ENCODE measurements around the gene BUD23. TPM values are rescaled to one million over a fixed set of nuclear protein-coding genes. Genes with fewer than 3 reads are reported as not detected.

The BUD23 gene
- total and polyA plus RNA-seq, 9 of the 15 experiments (the other 6 are each of a cell fraction or from before 2014, with no cell fraction given), result 79.5 to 270 (median 150) TPM

DNA sequence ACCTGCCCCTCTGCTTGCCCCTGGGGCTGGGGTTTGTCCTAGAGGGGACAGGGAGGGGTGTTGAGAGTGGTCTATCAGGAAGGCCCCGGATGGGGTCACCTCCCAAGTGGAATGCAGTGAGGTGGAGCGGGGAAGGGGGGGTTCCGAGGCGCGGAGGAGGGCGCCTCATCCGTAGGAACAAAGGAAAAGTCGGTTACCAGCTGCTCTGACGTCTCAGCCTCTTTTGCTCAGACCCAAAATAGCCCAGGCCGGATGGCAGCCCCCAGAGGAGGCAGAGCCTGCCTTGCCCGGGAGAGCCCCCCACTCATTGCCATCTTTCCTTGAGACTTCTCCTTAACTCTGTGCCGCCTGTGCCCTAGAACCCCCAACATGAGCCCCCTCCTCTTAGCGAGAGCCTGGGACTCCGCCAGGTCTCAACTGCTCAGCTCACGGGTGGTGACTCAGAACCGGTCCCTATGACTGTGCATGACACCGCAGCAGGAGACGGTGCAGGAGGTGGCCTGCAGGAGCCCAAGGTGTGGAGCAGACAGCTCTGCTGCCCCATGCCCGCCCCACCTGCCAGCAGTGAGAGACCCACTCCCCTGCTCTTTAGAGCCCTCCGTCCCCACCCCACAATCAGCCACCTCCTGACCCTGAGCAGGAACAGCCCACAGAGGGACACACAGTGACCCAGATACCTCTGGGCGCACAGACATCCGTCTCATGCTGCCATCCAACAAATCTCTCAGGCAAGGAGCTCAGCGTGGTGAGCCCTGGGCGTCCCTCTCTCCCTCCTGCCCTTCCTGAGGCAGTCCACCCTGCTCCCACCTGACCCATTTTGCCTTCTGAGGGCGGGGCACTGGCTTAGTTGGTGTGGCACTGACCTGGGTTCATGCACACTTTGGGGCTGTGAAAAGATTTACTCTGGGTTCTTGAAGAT, 23.0 kb downstream of the BUD23 start (continued):
- TF ChIP-seq, protein P1, sequence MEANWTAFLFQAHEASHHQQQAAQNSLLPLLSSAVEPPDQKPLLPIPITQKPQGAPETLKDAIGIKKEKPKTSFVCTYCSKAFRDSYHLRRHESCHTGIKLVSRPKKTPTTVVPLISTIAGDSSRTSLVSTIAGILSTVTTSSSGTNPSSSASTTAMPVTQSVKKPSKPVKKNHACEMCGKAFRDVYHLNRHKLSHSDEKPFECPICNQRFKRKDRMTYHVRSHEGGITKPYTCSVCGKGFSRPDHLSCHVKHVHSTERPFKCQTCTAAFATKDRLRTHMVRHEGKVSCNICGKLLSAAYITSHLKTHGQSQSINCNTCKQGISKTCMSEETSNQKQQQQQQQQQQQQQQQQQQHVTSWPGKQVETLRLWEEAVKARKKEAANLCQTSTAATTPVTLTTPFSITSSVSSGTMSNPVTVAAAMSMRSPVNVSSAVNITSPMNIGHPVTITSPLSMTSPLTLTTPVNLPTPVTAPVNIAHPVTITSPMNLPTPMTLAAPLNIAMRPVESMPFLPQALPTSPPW (CRISPR knock-in tag; IDR thresholded peaks at IDR 0.05), result no peak
- TF ChIP-seq C11orf30 (IDR thresholded peaks at IDR 0.05; ENCODE audit: low read depth), result peak; percentile 82
- TF ChIP-seq ZNF778 (CRISPR knock-in tag; IDR thresholded peaks at IDR 0.05), result no peak
- TF ChIP-seq, protein P2, sequence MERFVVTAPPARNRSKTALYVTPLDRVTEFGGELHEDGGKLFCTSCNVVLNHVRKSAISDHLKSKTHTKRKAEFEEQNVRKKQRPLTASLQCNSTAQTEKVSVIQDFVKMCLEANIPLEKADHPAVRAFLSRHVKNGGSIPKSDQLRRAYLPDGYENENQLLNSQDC (CRISPR knock-in tag; IDR thresholded peaks at IDR 0.05), result no peak
- TF ChIP-seq, protein P3, sequence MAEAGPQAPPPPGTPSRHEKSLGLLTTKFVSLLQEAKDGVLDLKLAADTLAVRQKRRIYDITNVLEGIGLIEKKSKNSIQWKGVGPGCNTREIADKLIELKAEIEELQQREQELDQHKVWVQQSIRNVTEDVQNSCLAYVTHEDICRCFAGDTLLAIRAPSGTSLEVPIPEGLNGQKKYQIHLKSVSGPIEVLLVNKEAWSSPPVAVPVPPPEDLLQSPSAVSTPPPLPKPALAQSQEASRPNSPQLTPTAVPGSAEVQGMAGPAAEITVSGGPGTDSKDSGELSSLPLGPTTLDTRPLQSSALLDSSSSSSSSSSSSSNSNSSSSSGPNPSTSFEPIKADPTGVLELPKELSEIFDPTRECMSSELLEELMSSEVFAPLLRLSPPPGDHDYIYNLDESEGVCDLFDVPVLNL (CRISPR knock-in tag; IDR thresholded peaks at IDR 0.05; ENCODE audit: low read depth), result no peak
- peak; percentile 95 for TF ChIP-seq FOSL1 (tag; conservative IDR thresholded peaks at IDR 0.05)
- TF ChIP-seq SNRNP70 (optimal IDR thresholded peaks at IDR 0.05; ENCODE audit: low read depth, low read length), result no peak
- TF ChIP-seq SMARCE1 (IDR thresholded peaks at IDR 0.05), result peak; percentile 66
- no peak for TF ChIP-seq TCF7L2 (IDR thresholded peaks at IDR 0.05; ENCODE audit: low read depth, low read length)
- TF ChIP-seq NEUROD1 (IDR thresholded peaks at IDR 0.05; ENCODE audit: borderline replicate concordance, low read depth, low read length, partially characterized antibody), result no peak
- TF ChIP-seq PHF8 (IDR thresholded peaks at IDR 0.05; ENCODE audit: borderline replicate concordance, low read length), result no peak
- TF ChIP-seq RBM39 (optimal IDR thresholded peaks at IDR 0.05; ENCODE audit: low read depth, low read length), result no peak
- no peak for TF ChIP-seq HNRNPLL (IDR thresholded peaks at IDR 0.05; ENCODE audit: low read depth, low read length, poor library complexity, severe bottlenecking)
- peak; percentile 58; the same call in 1 of the 2 replicates for TF ChIP-seq ZEB2 (IDR thresholded peaks at IDR 0.05)
- TF ChIP-seq, protein P4, sequence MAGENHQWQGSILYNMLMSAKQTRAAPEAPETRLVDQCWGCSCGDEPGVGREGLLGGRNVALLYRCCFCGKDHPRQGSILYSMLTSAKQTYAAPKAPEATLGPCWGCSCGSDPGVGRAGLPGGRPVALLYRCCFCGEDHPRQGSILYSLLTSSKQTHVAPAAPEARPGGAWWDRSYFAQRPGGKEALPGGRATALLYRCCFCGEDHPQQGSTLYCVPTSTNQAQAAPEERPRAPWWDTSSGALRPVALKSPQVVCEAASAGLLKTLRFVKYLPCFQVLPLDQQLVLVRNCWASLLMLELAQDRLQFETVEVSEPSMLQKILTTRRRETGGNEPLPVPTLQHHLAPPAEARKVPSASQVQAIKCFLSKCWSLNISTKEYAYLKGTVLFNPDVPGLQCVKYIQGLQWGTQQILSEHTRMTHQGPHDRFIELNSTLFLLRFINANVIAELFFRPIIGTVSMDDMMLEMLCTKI (IDR thresholded peaks at IDR 0.05; ENCODE audit: partially characterized antibody), result no peak
- TF ChIP-seq, protein P5, sequence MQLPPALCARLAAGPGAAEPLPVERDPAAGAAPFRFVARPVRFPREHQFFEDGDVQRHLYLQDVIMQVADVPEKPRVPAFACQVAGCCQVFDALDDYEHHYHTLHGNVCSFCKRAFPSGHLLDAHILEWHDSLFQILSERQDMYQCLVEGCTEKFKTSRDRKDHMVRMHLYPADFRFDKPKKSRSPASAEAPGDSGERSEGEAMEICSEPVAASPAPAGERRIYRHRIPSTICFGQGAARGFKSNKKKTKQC (CRISPR knock-in tag; IDR thresholded peaks at IDR 0.05), result peak; percentile 42; the same call in 1 of the 2 replicates
- no peak for TF ChIP-seq CCNT2 (IDR thresholded peaks at IDR 0.05; ENCODE audit: borderline replicate concordance, extremely low read depth, insufficient read length, low read depth, low read length)
- TF ChIP-seq TGIF2 (CRISPR knock-in tag; IDR thresholded peaks at IDR 0.05), result no peak
- 0 out of 4 replicates have a peak, but pooled peaks of 1 of the 2 experiments have one; percentile 18 for TF ChIP-seq TRIM24 (IDR thresholded peaks at IDR 0.05)
- TF ChIP-seq PHTF2 (CRISPR knock-in tag; IDR thresholded peaks at IDR 0.05), result no peak
- no peak for TF ChIP-seq HNRNPUL1 (IDR thresholded peaks at IDR 0.05; ENCODE audit: low read length)
- TF ChIP-seq ZNF282 (CRISPR knock-in tag; IDR thresholded peaks at IDR 0.05), result no peak
- TF ChIP-seq DACH1 (IDR thresholded peaks at IDR 0.05; ENCODE audit: partially characterized antibody), result no peak
- TF ChIP-seq POLR2H (tag; IDR thresholded peaks at IDR 0.05; ENCODE audit: low read depth), result no peak
